ENCODE data around the gene IRX4. TPM values are rescaled to one million over a fixed set of nuclear protein-coding genes. Genes with fewer than 3 reads are reported as not detected.

Gene IRX4
- total RNA-seq, 2 donors from 2014 or later: 0.22 TPM; not detected in 1

DNA sequence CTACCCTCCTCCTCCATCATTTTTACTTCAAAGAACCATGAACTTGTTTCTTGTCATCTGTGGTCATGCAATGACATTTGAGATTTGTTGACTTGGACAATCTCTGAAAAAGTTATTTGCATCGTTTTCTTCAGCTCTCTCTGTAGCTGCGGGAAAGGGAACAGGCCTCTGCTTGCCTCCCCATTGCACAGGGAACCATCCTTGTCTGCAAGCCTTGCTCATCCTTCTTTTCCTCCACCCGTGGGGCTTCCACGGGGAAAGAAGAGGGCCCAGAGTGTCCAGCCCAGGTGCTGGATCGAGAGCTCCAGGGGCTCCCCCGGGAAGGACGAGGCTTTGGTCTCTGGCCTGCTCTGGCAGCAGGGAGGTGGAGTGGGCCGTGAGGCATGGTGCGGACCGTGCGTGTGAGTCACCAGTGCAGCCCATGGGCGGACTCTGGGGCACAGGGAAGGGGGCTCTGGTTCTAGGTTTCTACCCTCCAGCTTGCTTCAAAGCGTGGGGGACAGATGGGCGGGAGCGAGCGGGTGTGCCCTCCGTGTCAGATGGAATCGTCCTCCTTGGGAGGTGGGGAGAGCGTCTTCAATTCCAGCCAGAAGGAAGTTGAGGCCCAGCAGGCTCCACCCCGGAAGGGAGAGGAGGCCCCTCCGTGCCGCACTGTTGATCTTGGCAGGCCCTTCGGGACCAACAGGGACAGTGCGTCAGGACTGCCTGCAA, 6.0 kb upstream of the IRX4 start:
- peaks cover 95% of the 10 kb centered on the region for H3K27me3 Mint-ChIP-seq (ENCODE audit: insufficient read depth)
- Histone ChIP-seq H3K27ac (ENCODE audit: low read depth, low read length) (no peak overlapping the region), H3K9me3 (ENCODE audit: control insufficient read depth, low read length) (no peaks in the 10 kb centered on the region), H3K27me3 (ENCODE audit: control insufficient read depth, insufficient read depth, low read length, poor library complexity, severe bottlenecking) (peaks cover 98% of the 10 kb centered on the region), H3K36me3 (ENCODE audit: control insufficient read depth, insufficient read depth, low read length) (no peaks in the 10 kb centered on the region), H3K4me3 (ENCODE audit: low read length) (no peak overlapping the region), H3K4me1 (ENCODE audit: control insufficient read depth, insufficient read depth, low read length) (peaks cover 6% of the 10 kb centered on the region), H3K9ac (ENCODE audit: extremely low read depth, low read length, poor library complexity, severe bottlenecking) (no peak overlapping the region)
- no peaks in the 10 kb centered on the region for H3K36me3 Mint-ChIP-seq (ENCODE audit: low read depth)
- no peak overlapping the region for H3K27ac Mint-ChIP-seq
- no peaks in the 10 kb centered on the region for H3K9me3 Mint-ChIP-seq
- TF ChIP-seq, protein P1, sequence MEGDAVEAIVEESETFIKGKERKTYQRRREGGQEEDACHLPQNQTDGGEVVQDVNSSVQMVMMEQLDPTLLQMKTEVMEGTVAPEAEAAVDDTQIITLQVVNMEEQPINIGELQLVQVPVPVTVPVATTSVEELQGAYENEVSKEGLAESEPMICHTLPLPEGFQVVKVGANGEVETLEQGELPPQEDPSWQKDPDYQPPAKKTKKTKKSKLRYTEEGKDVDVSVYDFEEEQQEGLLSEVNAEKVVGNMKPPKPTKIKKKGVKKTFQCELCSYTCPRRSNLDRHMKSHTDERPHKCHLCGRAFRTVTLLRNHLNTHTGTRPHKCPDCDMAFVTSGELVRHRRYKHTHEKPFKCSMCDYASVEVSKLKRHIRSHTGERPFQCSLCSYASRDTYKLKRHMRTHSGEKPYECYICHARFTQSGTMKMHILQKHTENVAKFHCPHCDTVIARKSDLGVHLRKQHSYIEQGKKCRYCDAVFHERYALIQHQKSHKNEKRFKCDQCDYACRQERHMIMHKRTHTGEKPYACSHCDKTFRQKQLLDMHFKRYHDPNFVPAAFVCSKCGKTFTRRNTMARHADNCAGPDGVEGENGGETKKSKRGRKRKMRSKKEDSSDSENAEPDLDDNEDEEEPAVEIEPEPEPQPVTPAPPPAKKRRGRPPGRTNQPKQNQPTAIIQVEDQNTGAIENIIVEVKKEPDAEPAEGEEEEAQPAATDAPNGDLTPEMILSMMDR (conservative IDR thresholded peaks at IDR 0.05): no peak
- H3K4me1 Mint-ChIP-seq: peaks cover 3% of the 10 kb centered on the region
- DNase-seq: peak; percentile 43
- WGBS, 2 experiments (ENCODE audit: insufficient coverage in 1 of 2, insufficient read length in 1 of 2): 89 to 94% methylated on average over 8 to 24 of the region's 24 CpGs
- H3K4me3 Mint-ChIP-seq: no peak overlapping the region

DNA sequence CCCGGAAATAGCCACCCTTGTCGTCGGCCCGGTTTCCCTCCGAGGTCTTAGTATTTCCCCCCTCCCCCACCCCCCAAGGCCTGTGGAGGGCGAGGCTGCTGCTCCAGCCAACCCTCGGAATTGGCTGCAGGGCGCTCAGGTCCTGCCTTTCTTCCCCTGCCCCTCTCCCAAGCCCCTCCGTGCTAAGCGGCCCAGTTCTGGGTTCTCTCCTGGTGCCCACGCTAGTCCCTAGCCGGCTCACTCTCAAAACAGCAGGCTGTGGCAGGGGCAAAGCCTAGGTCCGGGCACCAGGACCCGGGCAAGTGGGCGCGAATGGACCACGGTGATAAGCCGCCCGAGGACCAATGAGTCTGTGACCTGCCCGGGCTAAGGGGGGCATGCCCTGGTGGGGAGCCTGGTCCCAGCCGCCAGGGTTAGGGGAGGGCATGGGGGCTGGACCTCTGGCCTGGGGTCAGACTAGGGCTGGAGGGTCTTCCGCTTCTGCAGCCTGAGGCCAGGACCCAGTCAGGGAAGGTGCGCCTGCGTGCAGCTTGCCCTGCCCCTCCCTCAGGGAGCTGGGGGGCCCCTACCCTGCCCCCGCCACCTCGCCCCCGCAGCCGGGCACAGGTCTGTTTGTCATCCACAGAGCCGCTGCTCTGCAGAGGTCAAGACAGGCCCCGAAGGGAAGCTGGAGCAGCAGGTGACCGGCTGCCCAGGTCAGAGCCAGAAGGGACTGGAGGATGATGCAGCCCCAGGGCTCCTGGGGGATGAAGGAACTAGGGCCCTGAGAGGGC, 5.0 kb upstream of the IRX4 start:
- no peaks in the 10 kb centered on the region for H3K9me3 Mint-ChIP-seq
- H3K4me3 ChIP-seq (ENCODE audit: low read length): peak overlapping the region; percentile 53
- H3K27ac Mint-ChIP-seq: no peak overlapping the region
- peaks cover 98% of the 10 kb centered on the region for H3K27me3 ChIP-seq (ENCODE audit: control insufficient read depth, insufficient read depth, low read length, poor library complexity, severe bottlenecking)
- no peak overlapping the region for H3K27ac ChIP-seq (ENCODE audit: low read depth, low read length)
- H3K9ac ChIP-seq (ENCODE audit: extremely low read depth, low read length, poor library complexity, severe bottlenecking): no peak overlapping the region
- H3K36me3 Mint-ChIP-seq (ENCODE audit: low read depth): no peaks in the 10 kb centered on the region
- H3K9me3 ChIP-seq (ENCODE audit: control insufficient read depth, low read length): no peaks in the 10 kb centered on the region
- peaks cover 10% of the 10 kb centered on the region for H3K4me1 ChIP-seq (ENCODE audit: control insufficient read depth, insufficient read depth, low read length)
- TF ChIP-seq, protein P1 (conservative IDR thresholded peaks at IDR 0.05): no peak
- H3K27me3 Mint-ChIP-seq (ENCODE audit: insufficient read depth): peaks cover 95% of the 10 kb centered on the region
- H3K36me3 ChIP-seq (ENCODE audit: control insufficient read depth, insufficient read depth, low read length): no peaks in the 10 kb centered on the region
- peaks cover 3% of the 10 kb centered on the region for H3K4me1 Mint-ChIP-seq
- DNase-seq: peak; percentile 76
- peak overlapping the region; percentile 38 for H3K4me3 Mint-ChIP-seq
- WGBS, 2 experiments (ENCODE audit: insufficient coverage in 1 of 2, insufficient read length in 1 of 2): 37 to 60% methylated on average over 9 to 30 of the region's 31 CpGs

DNA sequence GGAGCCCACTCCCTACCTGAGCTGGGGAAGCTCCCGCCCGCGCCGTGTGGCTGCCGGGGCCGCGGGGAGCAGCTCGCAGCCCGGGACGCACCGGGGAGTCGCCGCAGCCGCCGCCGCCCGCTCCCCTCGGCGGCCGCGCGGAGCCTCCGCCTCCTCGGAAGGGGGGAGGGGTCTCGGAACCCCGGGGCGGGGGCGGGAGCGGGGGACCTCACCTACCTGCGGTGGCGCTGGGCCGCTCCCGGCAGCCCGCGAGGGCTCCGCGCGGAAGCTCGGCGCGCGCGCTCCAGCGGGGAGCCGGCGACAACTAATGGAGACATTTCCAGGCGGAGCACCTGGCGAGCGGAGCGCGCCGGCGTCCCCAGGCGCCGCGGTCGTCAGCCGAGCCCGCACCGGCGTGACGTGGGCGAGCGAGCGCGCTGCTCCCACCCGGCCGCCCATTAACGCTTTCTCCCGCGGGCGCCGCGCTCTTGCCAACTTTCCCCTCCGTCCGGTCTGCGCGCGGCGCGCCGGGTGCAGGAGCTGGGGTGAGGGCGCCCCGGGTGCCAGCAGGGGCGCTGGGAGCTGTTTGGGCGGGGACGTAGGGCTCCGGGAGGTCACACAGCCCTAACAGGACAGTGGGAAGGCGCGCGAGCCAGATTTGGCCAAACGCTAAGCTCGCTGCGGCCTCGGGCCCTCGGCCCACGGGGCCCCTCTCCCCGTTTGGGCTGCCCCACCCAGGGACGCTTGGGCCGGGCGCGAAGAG, 4.3 kb upstream of the IRX4 start:
- H3K27me3 ChIP-seq (ENCODE audit: control insufficient read depth, insufficient read depth, low read length, poor library complexity, severe bottlenecking): peaks cover 98% of the 10 kb centered on the region
- H3K36me3 Mint-ChIP-seq (ENCODE audit: low read depth): no peaks in the 10 kb centered on the region
- no peaks in the 10 kb centered on the region for H3K9me3 ChIP-seq (ENCODE audit: control insufficient read depth, low read length)
- H3K27me3 Mint-ChIP-seq (ENCODE audit: insufficient read depth): peaks cover 95% of the 10 kb centered on the region
- H3K9ac ChIP-seq (ENCODE audit: extremely low read depth, low read length, poor library complexity, severe bottlenecking): no peak overlapping the region
- no peaks in the 10 kb centered on the region for H3K9me3 Mint-ChIP-seq
- peak overlapping the region; percentile 38 for H3K4me3 Mint-ChIP-seq
- peak; percentile 69 for DNase-seq
- H3K27ac Mint-ChIP-seq: no peak overlapping the region
- WGBS, 2 experiments (ENCODE audit: insufficient coverage in 1 of 2, insufficient read length in 1 of 2): 1% methylated on average over 25 to 102 of the region's 102 CpGs
- peak overlapping the region; percentile 53 for H3K4me3 ChIP-seq (ENCODE audit: low read length)
- peaks cover 3% of the 10 kb centered on the region for H3K4me1 Mint-ChIP-seq
- H3K36me3 ChIP-seq (ENCODE audit: control insufficient read depth, insufficient read depth, low read length): no peaks in the 10 kb centered on the region
- peaks cover 10% of the 10 kb centered on the region for H3K4me1 ChIP-seq (ENCODE audit: control insufficient read depth, insufficient read depth, low read length)
- TF ChIP-seq, protein P1 (conservative IDR thresholded peaks at IDR 0.05): peak; percentile 25
- H3K27ac ChIP-seq (ENCODE audit: low read depth, low read length): no peak overlapping the region

Data from endodermal cell (in vitro differentiated cells).